AG09309 (cell line): ENCODE results near the gene MCOLN3.

Experiments
- DNase-seq: peaks from one replicate; pipeline ENCODE4 v3.0.0-alpha.2; 2010; ENCODE audit warnings: low read depth
- H3K4me3 ChIP-seq: 2 replicates; pipeline ENCODE4 v1.5.1; 2011; ENCODE audit warnings: mild to moderate bottlenecking, low read depth, low read length, moderate library complexity; ENCODE audit not compliant: control insufficient read depth
- TF ChIP-seq, protein P1 (sequence below): IDR thresholded peaks from 2 replicates; pipeline ENCODE4 v1.5.1; 2011; ENCODE audit warnings: mild to moderate bottlenecking, low read depth, low read length, inconsistent platforms; ENCODE audit not compliant: insufficient read depth, control insufficient read depth; ENCODE audit errors: missing control alignments

MCOLN3 gene

GRCh38 chr1:85087659-85088407 lies 39.5 kb upstream of the MCOLN3 start:
- TF ChIP-seq, protein P1, sequence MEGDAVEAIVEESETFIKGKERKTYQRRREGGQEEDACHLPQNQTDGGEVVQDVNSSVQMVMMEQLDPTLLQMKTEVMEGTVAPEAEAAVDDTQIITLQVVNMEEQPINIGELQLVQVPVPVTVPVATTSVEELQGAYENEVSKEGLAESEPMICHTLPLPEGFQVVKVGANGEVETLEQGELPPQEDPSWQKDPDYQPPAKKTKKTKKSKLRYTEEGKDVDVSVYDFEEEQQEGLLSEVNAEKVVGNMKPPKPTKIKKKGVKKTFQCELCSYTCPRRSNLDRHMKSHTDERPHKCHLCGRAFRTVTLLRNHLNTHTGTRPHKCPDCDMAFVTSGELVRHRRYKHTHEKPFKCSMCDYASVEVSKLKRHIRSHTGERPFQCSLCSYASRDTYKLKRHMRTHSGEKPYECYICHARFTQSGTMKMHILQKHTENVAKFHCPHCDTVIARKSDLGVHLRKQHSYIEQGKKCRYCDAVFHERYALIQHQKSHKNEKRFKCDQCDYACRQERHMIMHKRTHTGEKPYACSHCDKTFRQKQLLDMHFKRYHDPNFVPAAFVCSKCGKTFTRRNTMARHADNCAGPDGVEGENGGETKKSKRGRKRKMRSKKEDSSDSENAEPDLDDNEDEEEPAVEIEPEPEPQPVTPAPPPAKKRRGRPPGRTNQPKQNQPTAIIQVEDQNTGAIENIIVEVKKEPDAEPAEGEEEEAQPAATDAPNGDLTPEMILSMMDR, result no peak
- H3K4me3 ChIP-seq, result no peak overlapping the region
- DNase-seq, result no peak

- DNase-seq, result no peak
- no peak overlapping the region for H3K4me3 ChIP-seq
- TF ChIP-seq, protein P1, result no peak
These were observed 37.1 kb upstream of the MCOLN3 start for GRCh38 chr1:85085417-85085816.

- peak; percentile 33 for DNase-seq
- H3K4me3 ChIP-seq, result no peak overlapping the region
- TF ChIP-seq, protein P1, result peak; percentile 44
These were observed 30.6 kb upstream of the MCOLN3 start for GRCh38 chr1:85078903-85079302.

- H3K4me3 ChIP-seq, result no peak overlapping the region
- TF ChIP-seq, protein P1, result no peak
- DNase-seq, result no peak
These were observed 26.2 kb upstream of the MCOLN3 start for GRCh38 chr1:85074365-85074964.

DNA sequence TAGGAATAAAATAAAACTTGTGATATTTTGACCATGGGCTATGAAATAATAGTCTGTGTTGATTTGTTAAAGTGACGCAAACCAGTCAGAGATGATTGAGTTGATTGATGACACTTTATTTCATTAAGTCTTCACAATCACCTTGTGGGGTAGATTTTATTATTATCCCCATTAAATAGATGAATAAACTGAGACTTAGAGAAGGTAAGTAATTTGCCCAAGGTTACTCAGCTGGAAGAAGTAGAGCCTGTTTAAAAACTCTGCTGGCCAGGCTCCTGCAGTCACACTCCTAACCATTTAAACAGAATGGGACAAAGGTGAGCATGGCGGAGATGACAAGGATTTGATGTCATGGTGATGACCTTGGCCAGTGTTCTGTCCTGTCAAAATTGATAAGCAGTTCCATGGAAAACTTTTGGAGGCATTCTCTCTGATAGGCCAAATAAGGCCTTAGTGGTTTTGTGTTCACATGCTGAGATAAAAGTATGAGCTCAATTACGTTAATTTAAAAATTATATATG lies 22.7 kb upstream of the MCOLN3 start:
- TF ChIP-seq, protein P1, result no peak
- no peak overlapping the region for H3K4me3 ChIP-seq
- no peak for DNase-seq

DNA sequence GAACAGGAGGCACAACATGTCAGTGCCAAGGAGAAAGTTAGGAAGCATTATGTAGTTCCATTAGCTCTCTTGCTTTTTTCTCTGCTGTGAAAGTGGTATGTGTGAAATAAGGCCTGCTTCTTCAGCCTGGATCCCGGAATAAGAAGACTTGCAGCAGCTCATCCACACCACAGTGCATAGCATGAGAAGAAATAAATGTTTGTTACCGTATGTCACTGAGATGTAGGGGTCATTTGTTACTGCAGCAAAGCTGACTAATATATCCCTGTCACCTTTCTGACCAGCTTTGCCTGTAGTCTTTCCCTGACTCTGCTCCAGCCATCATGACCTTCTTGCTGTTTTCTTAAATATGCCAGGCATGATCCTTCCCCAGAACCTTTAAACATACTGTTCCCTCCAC lies 20.5 kb upstream of the MCOLN3 start:
- H3K4me3 ChIP-seq, result no peak overlapping the region
- no peak for DNase-seq
- TF ChIP-seq, protein P1, result no peak
